OCI-LY7 (cell line): ENCODE results near the gene SLC5A5. TPM values are rescaled to one million over a fixed set of nuclear protein-coding genes. Genes with fewer than 3 reads are reported as not detected.

Experiments used
- BruUV-seq: library from RNA; stranded (reverse); fragments of 400-500 nt; replicated peaks from 2 replicates; lab custom pipeline; 2021; lab: Mats Ljungman, UMichigan
- CTCF ChIA-PET: fragments of 300-600 bp; sonication (Branson Sonifier 250); formaldehyde crosslinking; loops from one replicate; lab custom pipeline; 2022; ENCODE audit warnings: antibody characterized with exemption; ENCODE audit not compliant: unreplicated experiment; lab: Charles Lee
- POLR2A ChIA-PET: fragments of 300-600 bp; sonication (Branson Sonifier 250); formaldehyde crosslinking; loops from one replicate; lab custom pipeline; 2022; ENCODE audit warnings: antibody characterized with exemption; lab: Charles Lee
- DNase-seq: peaks from one replicate; pipeline ENCODE4 v3.0.0-alpha.2; 2015; ENCODE audit warnings: low spot score
- H2AFZ ChIP-seq: fragments of 200-600 bp; sonication (generic), shearing (Covaris generic); 2 replicates; pipeline ENCODE4 v1.6.1; 2014; ENCODE audit warnings: mild to moderate bottlenecking, antibody characterized with exemption, low read length, moderate library complexity
- H3K27ac ChIP-seq: fragments of 200-600 bp; sonication (generic); 2 replicates; pipeline ENCODE4 v1.5.1; 2014; ENCODE audit warnings: mixed run types, low read depth, mild to moderate bottlenecking, moderate library complexity, low read length, inconsistent platforms; ENCODE audit not compliant: poor library complexity, severe bottlenecking
- H3K36me3 ChIP-seq: fragments of 200-600 bp; sonication (generic); 2 replicates; pipeline ENCODE4 v1.6.1; 2014; ENCODE audit warnings: mild to moderate bottlenecking, antibody characterized with exemption, low read length, moderate library complexity, mixed read lengths; ENCODE audit not compliant: insufficient read depth
- H3K4me1 ChIP-seq: fragments of 200-600 bp; sonication (generic); 2 replicates; pipeline ENCODE4 v1.5.1; 2014; ENCODE audit warnings: mild to moderate bottlenecking, low read length; ENCODE audit not compliant: insufficient read depth, poor library complexity, severe bottlenecking
- H3K4me2 ChIP-seq: fragments of 200-600 bp; sonication (generic); 2 replicates; pipeline ENCODE4 v1.6.1; 2014; ENCODE audit warnings: mild to moderate bottlenecking, low read length
- H3K4me3 ChIP-seq: fragments of 200-600 bp; sonication (generic); 2 replicates; pipeline ENCODE4 v1.5.1; 2014; ENCODE audit warnings: mild to moderate bottlenecking, low read depth, low read length; ENCODE audit not compliant: poor library complexity, severe bottlenecking
- H3K79me2 ChIP-seq: fragments of 200-600 bp; sonication (generic); 2 replicates; pipeline ENCODE4 v1.6.1; 2016; ENCODE audit warnings: low read depth, mild to moderate bottlenecking, low read length, moderate library complexity, mixed read lengths; ENCODE audit not compliant: insufficient read depth
- H3K9me2 ChIP-seq: fragments of 200-600 bp; sonication (generic); 2 replicates; pipeline ENCODE4 v1.6.1; 2016; ENCODE audit warnings: mild to moderate bottlenecking, low read length, mixed read lengths; ENCODE audit not compliant: insufficient read depth
- H3K9me3 ChIP-seq: fragments of 200-600 bp; sonication (generic); 2 replicates; pipeline ENCODE4 v1.6.1; 2014; ENCODE audit warnings: mild to moderate bottlenecking, mixed run types, low read length, mixed read lengths
- H4K20me1 ChIP-seq: fragments of 200-600 bp; sonication (generic); 2 replicates; pipeline ENCODE4 v1.6.1; 2014; ENCODE audit warnings: mild to moderate bottlenecking, antibody characterized with exemption, low read length, moderate library complexity, mixed read lengths; ENCODE audit not compliant: insufficient read depth
- EZH2phosphoT487 ChIP-seq: fragments of 200-600 bp; sonication (generic); IDR thresholded peaks from 2 replicates; pipeline ENCODE4 v1.6.1; 2018; ENCODE audit warnings: low read depth, borderline replicate concordance, mild to moderate bottlenecking, mixed run types, antibody characterized with exemption, low read length, moderate library complexity, mixed read lengths
- intact Hi-C: fragments of 100-400 bp; cut with micrococcal nuclease; formaldehyde crosslinking; loops from one replicate; pipeline ENCODE4 v1.10.0; 2022; ENCODE audit not compliant: unreplicated experiment
- total RNA-seq, 2 experiments: library from RNA; depleted of rRNA in 1 of 2; stranded (reverse); fragments of >200 nt in 1 of 2; shearing (Covaris generic) in 1 of 2; gene quantifications; 2 replicates each; pipeline ENCODE4 v1.2.3, GENCODE V29; 2014 to 2022
- TF ChIP-seq, protein P1 (sequence below): fragments of 200-600 bp; sonication (generic); conservative IDR thresholded peaks from 2 replicates; pipeline ENCODE4 v1.5.1; 2014; ENCODE audit warnings: mild to moderate bottlenecking, antibody characterized with exemption, low read length, moderate library complexity, mixed read lengths

Gene SLC5A5
- total RNA-seq, 2 experiments from 2014 or later: 0.03 TPM; not detected in 1

DNA sequence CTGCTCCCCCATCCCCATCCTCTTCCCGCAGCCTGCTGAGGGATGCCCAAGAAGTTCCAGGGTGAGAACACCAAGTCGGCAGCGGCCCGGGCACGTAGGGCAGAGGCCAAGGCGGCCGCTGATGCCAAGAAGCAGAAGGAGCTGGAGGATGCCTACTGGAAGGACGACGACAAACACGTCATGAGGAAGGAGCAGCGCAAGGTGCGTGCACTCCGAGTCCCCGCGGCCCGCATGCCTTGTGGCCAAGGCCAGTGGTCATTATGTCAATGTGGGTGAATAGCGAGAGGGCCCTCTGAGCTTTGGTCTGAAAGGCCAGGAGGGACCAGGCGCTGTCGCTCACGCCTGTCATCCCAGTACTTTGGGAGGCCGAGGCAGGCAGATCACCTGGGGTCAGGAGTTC, 64.6 kb downstream of the SLC5A5 start:
- Histone ChIP-seq H3K27ac (no peak overlapping the region), H3K9me3 (no peaks in the 10 kb centered on the region), H2AFZ (no peak overlapping the region), H3K9me2 (no peaks in the 10 kb centered on the region), H3K79me2 (peaks cover 17% of the 10 kb centered on the region), H3K4me3 (no peak overlapping the region), H4K20me1 (no peaks in the 10 kb centered on the region), H3K4me2 (no peak overlapping the region), H3K36me3 (peaks cover 27% of the 10 kb centered on the region), H3K4me1 (peaks cover 14% of the 10 kb centered on the region)
- intact Hi-C loops: no loop called here
- no TSS peak for BruUV-seq
- CTCF ChIA-PET: no interaction called here
- DNase-seq: no peak
- TF ChIP-seq, protein P1, sequence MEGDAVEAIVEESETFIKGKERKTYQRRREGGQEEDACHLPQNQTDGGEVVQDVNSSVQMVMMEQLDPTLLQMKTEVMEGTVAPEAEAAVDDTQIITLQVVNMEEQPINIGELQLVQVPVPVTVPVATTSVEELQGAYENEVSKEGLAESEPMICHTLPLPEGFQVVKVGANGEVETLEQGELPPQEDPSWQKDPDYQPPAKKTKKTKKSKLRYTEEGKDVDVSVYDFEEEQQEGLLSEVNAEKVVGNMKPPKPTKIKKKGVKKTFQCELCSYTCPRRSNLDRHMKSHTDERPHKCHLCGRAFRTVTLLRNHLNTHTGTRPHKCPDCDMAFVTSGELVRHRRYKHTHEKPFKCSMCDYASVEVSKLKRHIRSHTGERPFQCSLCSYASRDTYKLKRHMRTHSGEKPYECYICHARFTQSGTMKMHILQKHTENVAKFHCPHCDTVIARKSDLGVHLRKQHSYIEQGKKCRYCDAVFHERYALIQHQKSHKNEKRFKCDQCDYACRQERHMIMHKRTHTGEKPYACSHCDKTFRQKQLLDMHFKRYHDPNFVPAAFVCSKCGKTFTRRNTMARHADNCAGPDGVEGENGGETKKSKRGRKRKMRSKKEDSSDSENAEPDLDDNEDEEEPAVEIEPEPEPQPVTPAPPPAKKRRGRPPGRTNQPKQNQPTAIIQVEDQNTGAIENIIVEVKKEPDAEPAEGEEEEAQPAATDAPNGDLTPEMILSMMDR: no peak
- POLR2A ChIA-PET: interaction anchor here (1.3 kb wide), 1 partner anchor 61 kb away, joined by 6 read pairs; no protein-coding TSS in a partner anchor

- ChIA-PET POLR2A (interaction anchor here (0.7 to 2.3 kb wide), 3 partner anchors 59 to 78 kb away, joined by 4 to 6 read pairs (median 5); partner anchors contain the start of gene RPL18A), CTCF (interaction anchor here (0.6 to 1.6 kb wide), 3 partner anchors 43 to 61 kb away, joined by 3 to 32 read pairs (median 4); no protein-coding TSS in a partner anchor)
- Histone ChIP-seq H3K79me2 (peaks cover 17% of the 10 kb centered on the region), H4K20me1 (no peaks in the 10 kb centered on the region), H3K36me3 (peaks cover 32% of the 10 kb centered on the region), H3K27ac (no peak overlapping the region), H2AFZ (no peak overlapping the region), H3K4me1 (peaks cover 11% of the 10 kb centered on the region), H3K4me2 (no peak overlapping the region), H3K9me2 (no peaks in the 10 kb centered on the region), H3K9me3 (no peaks in the 10 kb centered on the region), H3K4me3 (no peak overlapping the region)
- intact Hi-C loops: no loop called here
- TF ChIP-seq EZH2phosphoT487: no peak
- TF ChIP-seq, protein P1: no peak
- BruUV-seq: no TSS peak
- DNase-seq: no peak
These were observed 65.7 kb downstream of the SLC5A5 start for GRCh38 chr19:17937371-17937900.
